SK-N-SH (cell line): ENCODE measurements around the gene THPO. TPM values are rescaled to one million over a fixed set of nuclear protein-coding genes. Genes with fewer than 3 reads are reported as not detected.

Experiments
- CTCF ChIA-PET: fragments of 300-600, 350-600 bp; formaldehyde crosslinking; extraction: SDS; loops from one replicate; lab custom pipeline; 2021; lab: Yijun Ruan, JAX
- POLR2A ChIA-PET: fragments of 350-600 bp; sonication (Branson Sonifier 250); formaldehyde crosslinking; extraction: SDS; loops from one replicate; lab custom pipeline; 2020; ENCODE audit warnings: antibody characterized with exemption, inconsistent platforms; lab: Yijun Ruan, JAX
- DNase-seq: peaks from one replicate; pipeline ENCODE4 v3.0.0; 2012
- H2AFZ ChIP-seq: fragments of 200-600 bp; sonication (generic); 2 replicates; pipeline ENCODE4 v1.8.1; 2016; ENCODE audit warnings: antibody characterized with exemption, mild to moderate bottlenecking, low read depth
- H3F3A ChIP-seq: fragments of 200-600 bp; sonication (generic); replicated peaks from 2 replicates; pipeline ENCODE3; 2016; ENCODE audit warnings: antibody characterized with exemption, mild to moderate bottlenecking; ENCODE audit not compliant: insufficient read depth
- H3K27ac ChIP-seq, 2 experiments: fragments of 200-500 bp in 1 of 2; fragments of 200-600 bp in 1 of 2; sonication (Bioruptor generic) in 1 of 2; sonication (generic), shearing (Covaris generic) in 1 of 2; 2 replicates each; pipeline versions ENCODE4 v1.5.1 to v1.6.1; 2014 to 2016; ENCODE audit warnings: low read depth in 2 of 2, inconsistent platforms in 1 of 2, low read length in 1 of 2, mild to moderate bottlenecking in 1 of 2, mixed read lengths in 1 of 2
- H3K27me3 ChIP-seq: fragments of 200-600 bp; sonication (generic), shearing (Covaris generic); 2 replicates; pipeline ENCODE4 v1.6.1; 2016; ENCODE audit warnings: mixed run types; ENCODE audit not compliant: insufficient read depth
- H3K36me3 ChIP-seq, 2 experiments: fragments of 200-500 bp in 1 of 2; fragments of 200-600 bp in 1 of 2; sonication (Bioruptor generic) in 1 of 2; sonication (generic) in 1 of 2; replicated peaks in 1 of 2; 2 replicates each; pipeline versions ENCODE3 to v1.5.1; 2014 to 2016; ENCODE audit warnings: low read length in 1 of 2, mild to moderate bottlenecking in 1 of 2; ENCODE audit not compliant: insufficient read depth in 2 of 2, control insufficient read depth in 1 of 2
- H3K4me1 ChIP-seq, 2 experiments: fragments of 200-500 bp in 1 of 2; fragments of 200-600 bp in 1 of 2; sonication (Bioruptor generic) in 1 of 2; sonication (generic), shearing (Covaris generic) in 1 of 2; 2 replicates each; pipeline versions ENCODE4 v1.5.1 to v1.6.1; 2014 to 2016; ENCODE audit warnings: low read depth in 1 of 2, low read length in 1 of 2, mixed run types in 1 of 2; ENCODE audit not compliant: insufficient read depth in 2 of 2, control insufficient read depth in 1 of 2
- H3K4me2 ChIP-seq: fragments of 200-600 bp; sonication (generic), shearing (Covaris generic); 2 replicates; pipeline ENCODE4 v1.6.1; 2017; ENCODE audit warnings: mixed run types
- H3K4me3 ChIP-seq, 2 experiments: fragments of 200-500 bp in 1 of 2; fragments of 200-600 bp in 1 of 2; sonication (Bioruptor generic) in 1 of 2; sonication (generic), shearing (Covaris generic) in 1 of 2; 2 replicates each; pipeline versions ENCODE4 v1.5.1 to v1.8.1; 2014 to 2016; ENCODE audit warnings: low read depth in 2 of 2, inconsistent platforms in 1 of 2, low read length in 1 of 2, mild to moderate bottlenecking in 1 of 2, mixed read lengths in 1 of 2, moderate library complexity in 1 of 2
- H3K79me2 ChIP-seq: fragments of 200-600 bp; sonication (generic); 2 replicates; pipeline ENCODE4 v1.8.1; 2017; ENCODE audit warnings: mild to moderate bottlenecking; ENCODE audit not compliant: insufficient read depth
- H3K9ac ChIP-seq: fragments of 200-600 bp; sonication (generic); 2 replicates; pipeline ENCODE4 v1.6.1; 2017; ENCODE audit warnings: mixed run types
- H3K9me2 ChIP-seq: fragments of 200-600 bp; sonication (generic); 2 replicates; pipeline ENCODE4 v1.6.1; 2017; ENCODE audit warnings: mixed run types
- H3K9me3 ChIP-seq: fragments of 200-600 bp; sonication (generic); 2 replicates; pipeline ENCODE4 v1.6.1; 2017; ENCODE audit warnings: mixed run types, mild to moderate bottlenecking, moderate library complexity
- H4K20me1 ChIP-seq: fragments of 200-600 bp; sonication (generic); 2 replicates; pipeline ENCODE4 v1.6.1; 2017; ENCODE audit warnings: mild to moderate bottlenecking, mixed run types; ENCODE audit not compliant: insufficient read depth
- CHD2 ChIP-seq: fragments of 150-350 bp; IDR thresholded peaks from 2 replicates; pipeline ENCODE4 v1.6.1; 2018; ENCODE audit warnings: low read length; ENCODE audit not compliant: partially characterized antibody
- CTCF ChIP-seq: fragments of 200-600 bp; sonication (generic); IDR thresholded peaks from 2 replicates; pipeline ENCODE4 v1.6.1; 2017; ENCODE audit warnings: antibody characterized with exemption, mild to moderate bottlenecking, moderate library complexity
- ELF1 ChIP-seq: IDR thresholded peaks from 2 replicates; pipeline ENCODE4 v1.4.0; 2012
- FOSL2 ChIP-seq: IDR thresholded peaks from 2 replicates; pipeline ENCODE4 v1.4.0; 2012; ENCODE audit warnings: low read depth, mild to moderate bottlenecking, moderate library complexity, borderline replicate concordance
- FOXJ3 ChIP-seq: sonication (generic); formaldehyde crosslinking; IDR thresholded peaks from 2 replicates; pipeline ENCODE4 v1.5.1; 2020; ENCODE audit warnings: mild to moderate bottlenecking, missing genetic modification reagents
- FOXM1 ChIP-seq: IDR thresholded peaks from 2 replicates; pipeline ENCODE4 v1.4.0; 2012; ENCODE audit warnings: low read depth, mild to moderate bottlenecking
- GABPA ChIP-seq: IDR thresholded peaks from 2 replicates; pipeline ENCODE4 v1.4.0; 2012; ENCODE audit warnings: low read depth, mild to moderate bottlenecking
- GATA2 ChIP-seq: sonication (generic); formaldehyde crosslinking; IDR thresholded peaks from 2 replicates; pipeline ENCODE4 v1.5.0; 2020; ENCODE audit warnings: mild to moderate bottlenecking, missing genetic modification reagents
- JUND ChIP-seq: IDR thresholded peaks from 2 replicates; pipeline ENCODE4 v1.4.0; 2012
- MAX ChIP-seq: IDR thresholded peaks from 2 replicates; pipeline ENCODE4 v1.4.0; 2012; ENCODE audit warnings: low read depth
- MEF2A ChIP-seq: IDR thresholded peaks from 2 replicates; pipeline ENCODE4 v1.4.0; 2012; ENCODE audit warnings: low read depth, borderline replicate concordance
- RAD21 ChIP-seq: IDR thresholded peaks from 2 replicates; pipeline ENCODE4 v1.6.1; 2012; ENCODE audit warnings: mild to moderate bottlenecking, low read length
- RFX5 ChIP-seq: IDR thresholded peaks from 2 replicates; pipeline ENCODE4 v1.6.1; 2012; ENCODE audit warnings: mild to moderate bottlenecking, improper control_type of control experiment, low read length
- RXRA ChIP-seq: IDR thresholded peaks from 2 replicates; pipeline ENCODE4 v1.4.0; 2012; ENCODE audit warnings: low read depth, mild to moderate bottlenecking, borderline replicate concordance
- SMC3 ChIP-seq: IDR thresholded peaks from 2 replicates; pipeline ENCODE4 v1.6.1; 2012; ENCODE audit warnings: low read depth, low read length, improper control_type of control experiment
- TAF1 ChIP-seq: IDR thresholded peaks from 2 replicates; pipeline ENCODE4 v1.6.1; 2012; ENCODE audit warnings: low read depth, mild to moderate bottlenecking, low read length, moderate library complexity, borderline replicate concordance
- TCF12 ChIP-seq: IDR thresholded peaks from 2 replicates; pipeline ENCODE4 v1.4.0; 2012
- USF2 ChIP-seq: fragments of 150-350 bp; IDR thresholded peaks from 2 replicates; pipeline ENCODE4 v1.6.1; 2017; ENCODE audit warnings: antibody characterized with exemption, low read length, low read depth, borderline replicate concordance
- WGBS: methylation state at CpG from one replicate; pipeline ENCODE4 v1.1.6; 2017; ENCODE audit warnings: low lambda C conversion rate; 5-methylcytosine and 5-hydroxymethylcytosine counted together
- polyA plus RNA-seq, 3 experiments: library from polyadenylated mRNA; depleted of rRNA; stranded (reverse); fragments of >200 nt; gene quantifications; 2 replicates each; pipeline ENCODE4 v1.2.3, GENCODE V29; 2012
- TF ChIP-seq, protein P1 (sequence below): IDR thresholded peaks from 2 replicates; pipeline ENCODE4; 2012

Gene THPO
- polyA plus RNA-seq, 1 of the 3 experiments (the other 2 are of a cell fraction), result 0.07 TPM

DNA sequence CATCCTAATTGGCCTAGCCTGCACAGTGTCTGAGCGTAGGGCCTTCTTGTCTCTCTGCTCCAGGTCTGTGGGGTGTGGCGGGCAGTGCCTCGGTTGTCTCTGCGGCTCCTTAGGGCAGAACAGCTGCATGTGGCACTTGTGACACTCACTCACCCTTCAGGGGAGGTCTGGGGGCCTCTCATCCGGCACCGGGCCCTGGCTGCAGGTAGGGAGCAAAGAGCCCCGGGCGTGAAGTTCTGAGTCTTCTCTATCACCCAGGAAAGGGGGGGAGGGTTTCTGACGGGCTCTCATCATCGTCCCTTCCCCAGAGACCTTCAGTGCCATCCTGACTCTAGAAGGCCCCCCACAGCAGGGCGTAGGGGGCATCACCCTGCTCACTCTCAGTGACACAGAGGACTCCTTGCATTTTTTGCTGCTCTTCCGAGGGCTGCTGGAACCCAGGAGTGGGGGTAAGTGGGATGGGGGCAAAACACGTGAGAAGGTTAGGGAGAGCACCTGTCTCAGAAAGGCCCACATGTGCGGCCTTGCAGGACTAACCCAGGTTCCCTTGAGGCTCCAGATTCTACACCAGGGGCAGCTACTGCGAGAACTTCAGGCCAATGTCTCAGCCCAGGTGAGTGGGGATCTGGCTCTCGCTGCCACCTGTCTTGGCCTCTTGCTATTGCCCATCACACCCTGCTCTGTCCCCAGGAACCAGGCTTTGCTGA is 4.5 kb upstream of the THPO start:
- no peak overlapping the region for H2AFZ ChIP-seq
- POLR2A ChIA-PET, result interaction anchor here (1.3 kb wide), 1 partner anchor 10 kb away, joined by 3 read pairs; no protein-coding TSS in a partner anchor

GRCh38 chr3:184381261-184382224 is 3.5 kb upstream of the THPO start:
- POLR2A ChIA-PET, result interaction anchor here (0.6 kb wide), 1 partner anchor 18 kb away, joined by 3 read pairs; no protein-coding TSS in a partner anchor
- peaks cover 4% of the 10 kb centered on the region for H3F3A ChIP-seq
- H3K36me3 ChIP-seq, result no peaks in the 10 kb centered on the region
- H3K4me2 ChIP-seq, result no peak overlapping the region
- H3K9me3 ChIP-seq, result no peaks in the 10 kb centered on the region
- WGBS, result 81% methylated on average over 24 of the region's 55 CpGs
- H3K9ac ChIP-seq, result no peak overlapping the region
- H3K79me2 ChIP-seq, result no peaks in the 10 kb centered on the region
- no peaks in the 10 kb centered on the region for H3K9me2 ChIP-seq
- H3K27me3 ChIP-seq, result peaks cover 7% of the 10 kb centered on the region; the same call in 1 of the 2 replicates
- no peak overlapping the region for H3K4me3 ChIP-seq
- CTCF ChIA-PET, result interaction anchor here (0.6 to 3.4 kb wide), 7 partner anchors 9 to 161 kb away, joined by 3 to 26 read pairs (median 7); no protein-coding TSS in a partner anchor
- peaks cover 0 to 12% of the 10 kb centered on the region in 2 experiments; a peak in 1 of 4 replicates for H3K4me1 ChIP-seq
- H2AFZ ChIP-seq, result no peak overlapping the region
- no peak overlapping the region for H3K27ac ChIP-seq
- H4K20me1 ChIP-seq, result no peaks in the 10 kb centered on the region
- TF ChIP-seq RFX5 (no peak), RAD21 (no peak), GABPA (no peak), MEF2A (no peak), CTCF (no peak), USF2 (no peak), RXRA (no peak), FOXJ3 (no peak), FOSL2 (no peak), MAX (no peak), FOXM1 (no peak), TCF12 (no peak), JUND (no peak), SMC3 (no peak), GATA2 (CRISPR knock-in tag) (no peak), ELF1 (no peak), TAF1 (no peak)
- TF ChIP-seq, protein P1, sequence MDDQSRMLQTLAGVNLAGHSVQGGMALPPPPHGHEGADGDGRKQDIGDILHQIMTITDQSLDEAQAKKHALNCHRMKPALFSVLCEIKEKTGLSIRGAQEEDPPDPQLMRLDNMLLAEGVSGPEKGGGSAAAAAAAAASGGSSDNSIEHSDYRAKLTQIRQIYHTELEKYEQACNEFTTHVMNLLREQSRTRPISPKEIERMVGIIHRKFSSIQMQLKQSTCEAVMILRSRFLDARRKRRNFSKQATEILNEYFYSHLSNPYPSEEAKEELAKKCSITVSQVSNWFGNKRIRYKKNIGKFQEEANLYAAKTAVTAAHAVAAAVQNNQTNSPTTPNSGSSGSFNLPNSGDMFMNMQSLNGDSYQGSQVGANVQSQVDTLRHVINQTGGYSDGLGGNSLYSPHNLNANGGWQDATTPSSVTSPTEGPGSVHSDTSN, result no peak
- peak; percentile 57 for DNase-seq

More for the DNA sequence above, 4.5 kb upstream of the THPO start:
- no peak overlapping the region for H3K9ac ChIP-seq
- H3K27me3 ChIP-seq, result peaks cover 7% of the 10 kb centered on the region; the same call in 1 of the 2 replicates
- H3K36me3 ChIP-seq, result no peaks in the 10 kb centered on the region
- peaks cover 4% of the 10 kb centered on the region for H3F3A ChIP-seq
- TF ChIP-seq CHD2 (no peak), TCF12 (no peak)
- TF ChIP-seq, all 33 proteins: peak for 0
- CTCF ChIA-PET, result interaction anchor here (0.6 to 3.8 kb wide), 5 partner anchors 10 to 131 kb away, joined by 3 to 26 read pairs (median 8); no protein-coding TSS in a partner anchor
- H3K9me3 ChIP-seq, result no peaks in the 10 kb centered on the region
- no peak for DNase-seq
- H3K4me2 ChIP-seq, result no peak overlapping the region
- H4K20me1 ChIP-seq, result no peaks in the 10 kb centered on the region
- no peak overlapping the region for H3K4me3 ChIP-seq
- WGBS, result 86% methylated on average over 10 of the region's 16 CpGs
- no peaks in the 10 kb centered on the region for H3K9me2 ChIP-seq
- peaks cover 0 to 12% of the 10 kb centered on the region in 2 experiments; a peak in 1 of 4 replicates for H3K4me1 ChIP-seq
- no peaks in the 10 kb centered on the region for H3K79me2 ChIP-seq
- no peak overlapping the region for H3K27ac ChIP-seq
